Epithelial cell of esophagus (primary cell): ENCODE data around the gene S100A9.
A peak's percentile ranks its signal among the peaks of the same experiment; 100 is the strongest.

Experiments
- DNase-seq: peaks from one replicate; pipeline ENCODE4 v3.0.0; 2010; ENCODE audit warnings: low read depth
- H3K4me3 ChIP-seq: 2 replicates; pipeline ENCODE4 v1.5.1; 2011; ENCODE audit warnings: mild to moderate bottlenecking, low read length, control low read depth
- TF ChIP-seq, protein P1 (sequence below): IDR thresholded peaks from 2 replicates; pipeline ENCODE4 v1.5.1; 2011; ENCODE audit warnings: low read depth, mild to moderate bottlenecking, low read length, control low read depth, inconsistent platforms; ENCODE audit not compliant: insufficient read depth; ENCODE audit errors: missing control alignments

S100A9 gene

DNA sequence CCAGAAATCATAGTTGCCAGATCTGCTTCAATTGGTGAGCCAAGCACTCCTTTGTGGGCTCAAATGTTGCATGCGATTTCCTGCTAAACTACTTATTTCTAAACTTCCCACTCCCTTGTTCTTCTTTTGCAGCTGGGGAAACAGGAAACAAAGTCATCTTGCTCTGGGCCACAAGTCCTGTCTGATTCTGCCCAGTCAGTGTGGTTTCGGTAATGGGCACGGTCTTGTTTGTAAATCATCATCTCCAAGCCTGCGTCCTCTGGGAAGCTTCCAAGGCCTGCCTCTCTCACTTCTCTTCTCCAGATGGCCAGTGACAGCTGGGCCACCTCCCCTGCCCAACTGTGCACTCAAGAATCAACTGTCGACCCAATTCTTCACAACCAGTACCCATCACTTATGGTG, 28.8 kb downstream of the S100A9 start:
- peak; percentile 98 for DNase-seq
- no peak overlapping the region for H3K4me3 ChIP-seq
- TF ChIP-seq, protein P1, sequence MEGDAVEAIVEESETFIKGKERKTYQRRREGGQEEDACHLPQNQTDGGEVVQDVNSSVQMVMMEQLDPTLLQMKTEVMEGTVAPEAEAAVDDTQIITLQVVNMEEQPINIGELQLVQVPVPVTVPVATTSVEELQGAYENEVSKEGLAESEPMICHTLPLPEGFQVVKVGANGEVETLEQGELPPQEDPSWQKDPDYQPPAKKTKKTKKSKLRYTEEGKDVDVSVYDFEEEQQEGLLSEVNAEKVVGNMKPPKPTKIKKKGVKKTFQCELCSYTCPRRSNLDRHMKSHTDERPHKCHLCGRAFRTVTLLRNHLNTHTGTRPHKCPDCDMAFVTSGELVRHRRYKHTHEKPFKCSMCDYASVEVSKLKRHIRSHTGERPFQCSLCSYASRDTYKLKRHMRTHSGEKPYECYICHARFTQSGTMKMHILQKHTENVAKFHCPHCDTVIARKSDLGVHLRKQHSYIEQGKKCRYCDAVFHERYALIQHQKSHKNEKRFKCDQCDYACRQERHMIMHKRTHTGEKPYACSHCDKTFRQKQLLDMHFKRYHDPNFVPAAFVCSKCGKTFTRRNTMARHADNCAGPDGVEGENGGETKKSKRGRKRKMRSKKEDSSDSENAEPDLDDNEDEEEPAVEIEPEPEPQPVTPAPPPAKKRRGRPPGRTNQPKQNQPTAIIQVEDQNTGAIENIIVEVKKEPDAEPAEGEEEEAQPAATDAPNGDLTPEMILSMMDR: no peak

DNA sequence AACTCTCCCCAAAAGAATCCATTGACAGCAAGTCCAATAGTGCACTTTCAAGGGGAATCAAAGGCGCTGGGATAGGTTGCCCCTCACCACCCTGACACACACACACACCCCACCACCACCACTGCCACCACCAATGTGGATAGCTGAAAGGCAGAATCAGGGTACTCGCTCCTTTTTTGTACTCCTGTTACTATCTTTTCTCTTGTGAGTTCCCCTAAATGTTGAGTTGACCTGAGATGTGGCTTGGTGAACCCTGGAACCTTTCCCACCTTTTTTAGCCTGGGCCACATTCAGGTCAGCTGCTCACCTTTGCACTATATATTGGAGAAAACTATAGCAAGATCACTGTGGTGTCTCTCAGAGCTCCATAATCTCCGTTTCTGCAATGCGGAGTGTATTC, 29.3 kb downstream of the S100A9 start:
- DNase-seq: no peak
- TF ChIP-seq, protein P1: no peak
- H3K4me3 ChIP-seq: no peak overlapping the region

DNA sequence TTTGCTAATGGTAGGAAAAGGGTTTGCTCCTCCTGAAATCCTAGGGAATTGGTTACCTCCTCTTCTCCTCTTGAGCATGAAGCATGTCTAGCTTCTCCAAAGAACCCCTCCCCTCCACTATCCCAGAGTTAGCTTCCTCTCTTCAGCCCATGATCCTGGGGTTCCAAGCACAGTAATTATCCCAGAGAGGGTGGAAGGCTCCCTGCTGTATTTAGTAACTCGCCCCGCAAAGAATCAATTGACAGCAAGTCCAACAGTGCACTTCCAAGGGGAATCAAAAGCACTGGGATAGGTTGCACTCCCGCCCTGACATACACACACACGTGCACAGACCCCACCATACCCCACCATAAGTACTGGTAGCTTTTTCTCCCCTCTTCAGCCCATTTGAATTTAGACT, 30.1 kb downstream of the S100A9 start:
- H3K4me3 ChIP-seq: no peak overlapping the region
- TF ChIP-seq, protein P1: no peak
- DNase-seq: no peak

DNA sequence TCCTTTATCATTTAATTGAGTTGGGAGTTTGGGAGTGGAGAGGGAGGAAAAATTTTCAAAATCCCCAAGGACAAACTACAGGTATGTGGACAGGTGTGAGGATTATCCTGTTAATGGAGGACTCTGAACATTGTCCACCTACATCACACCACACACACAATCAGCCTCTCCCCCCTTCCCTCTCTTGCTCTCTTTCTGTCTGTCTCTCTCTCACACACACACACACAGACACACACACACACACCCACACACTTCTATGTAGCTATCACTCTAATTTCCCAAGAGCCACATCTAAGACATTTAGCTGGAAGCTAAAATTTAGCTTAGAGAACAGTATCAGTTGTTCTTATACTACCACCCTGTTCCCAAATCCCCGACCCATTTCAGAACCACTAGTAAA, 31.7 kb downstream of the S100A9 start:
- TF ChIP-seq, protein P1: no peak
- H3K4me3 ChIP-seq: no peak overlapping the region
- peak; percentile 55 for DNase-seq

DNA sequence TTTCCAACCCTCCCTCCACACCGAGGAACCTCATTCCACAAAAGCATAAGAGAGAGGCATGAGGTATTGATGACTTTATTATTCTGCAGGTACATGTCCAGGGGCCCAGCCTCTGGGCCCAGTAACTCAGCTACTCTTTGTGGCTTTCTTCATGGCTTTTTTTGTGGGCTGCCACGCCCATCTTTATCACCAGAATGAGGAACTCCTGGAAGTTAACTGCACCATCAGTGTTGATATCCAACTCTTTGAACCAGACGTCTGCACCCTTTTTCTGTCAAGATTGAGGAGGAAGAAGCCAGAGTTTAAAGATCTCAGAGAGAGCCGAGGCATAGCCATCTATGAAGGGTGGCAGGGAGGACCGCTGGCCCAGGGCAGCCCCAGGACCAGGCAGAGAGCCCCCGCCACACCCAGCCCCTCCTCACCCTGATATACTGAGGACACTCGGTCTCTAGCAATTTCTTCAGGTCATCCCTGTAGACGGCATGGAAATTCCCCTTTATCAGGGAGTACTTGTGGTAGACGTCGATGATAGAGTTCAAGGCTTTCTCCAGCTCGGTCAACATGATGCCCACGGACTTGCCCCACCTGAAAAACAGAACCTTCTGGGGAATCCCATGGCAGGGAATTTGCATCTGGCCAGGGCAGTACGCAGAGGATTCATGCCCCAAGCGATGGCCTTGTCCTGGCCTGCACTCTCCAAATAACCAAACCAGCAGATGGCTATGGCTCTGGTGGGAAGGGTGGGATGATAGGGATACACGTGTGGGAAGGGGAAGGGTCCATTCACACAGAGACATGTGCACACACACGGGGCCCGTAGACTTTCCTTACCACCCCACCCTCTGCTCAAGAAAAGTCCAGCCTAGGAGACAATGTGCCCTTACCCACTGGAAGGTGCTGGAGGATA, 32.6 kb downstream of the S100A9 start:
- peak overlapping the region; percentile 48 for H3K4me3 ChIP-seq
- DNase-seq: no peak
- TF ChIP-seq, protein P1: no peak

DNA sequence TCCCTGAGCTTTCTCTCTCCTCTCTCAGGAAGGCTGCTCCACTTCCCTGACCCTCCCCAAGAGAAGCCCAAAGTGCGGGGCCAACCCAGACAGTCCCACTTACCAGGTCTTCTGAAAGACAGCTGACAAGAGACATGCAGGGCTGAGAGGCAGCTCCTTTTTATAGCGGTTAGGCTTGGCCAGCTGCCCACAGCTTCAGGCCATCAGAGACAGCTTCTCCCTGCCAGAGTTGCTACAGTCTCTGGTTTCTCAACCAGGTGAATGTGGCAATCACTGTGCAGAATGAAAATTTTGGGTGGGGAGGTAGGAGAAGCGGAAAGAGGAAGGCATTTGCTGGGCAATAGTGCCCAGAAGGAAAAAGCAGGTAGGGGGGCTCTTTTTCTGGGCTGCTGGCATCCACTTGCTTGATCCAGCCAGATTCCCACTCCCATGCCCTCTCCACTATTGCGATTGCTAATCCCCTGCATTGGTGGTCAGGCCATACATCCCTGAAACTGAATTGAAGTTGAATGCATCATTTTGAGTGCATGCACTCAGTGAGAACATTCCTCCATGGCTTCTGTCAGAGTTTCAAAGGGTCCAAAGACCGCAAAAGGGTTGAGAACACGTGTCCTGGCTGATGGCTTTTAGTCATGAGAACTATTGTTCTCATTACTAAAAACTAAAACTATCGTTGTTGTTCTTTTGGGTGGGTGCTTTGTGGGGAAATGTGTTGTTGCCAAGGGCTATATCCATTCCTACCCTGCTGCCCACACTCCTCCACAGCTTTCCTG, 33.5 kb downstream of the S100A9 start, which contains the start of gene S100A8:
Gene S100A8 (minus strand): TSS at position 136 of the 773 bp plus-strand sequence. CDS start 538 bp downstream, outside the sequence.
- TF ChIP-seq, protein P1: no peak
- DNase-seq: peak; percentile 93

More for the DNA sequence above, 33.5 kb downstream of the S100A9 start, which contains the start of gene S100A8:
- peak within 1 kb of the TSS; percentile 48 for H3K4me3 ChIP-seq
